GM23338 (cell line): ENCODE measurements around the gene HSPG2.

Experiments
- CREB1 ChIP-seq: fragments of 250-450 bp; sonication (Bioruptor Pico); IDR thresholded peaks from 2 replicates; pipeline ENCODE4 v1.5.0; 2020; ENCODE audit warnings: low read depth, mild to moderate bottlenecking, moderate library complexity
- CTCF ChIP-seq, 2 experiments: fragments of 200-600 bp in 1 of 2; sonication (generic) in 1 of 2; conservative IDR thresholded peaks; 2 replicates each; pipeline versions ENCODE4 v1.5.1 to v1.6.1; 2016 to 2017; ENCODE audit warnings: antibody characterized with exemption in 2 of 2, low read depth in 2 of 2, mild to moderate bottlenecking in 2 of 2, moderate library complexity in 1 of 2
- EZH2 ChIP-seq: fragments of 200-600 bp; sonication (generic); IDR thresholded peaks from one replicate; pipeline ENCODE4 v1.8.0; 2017; ENCODE audit warnings: antibody characterized with exemption, mild to moderate bottlenecking, low read depth; ENCODE audit not compliant: unreplicated experiment
- EZH2phosphoT487 ChIP-seq: fragments of 200-600 bp; sonication (generic); IDR thresholded peaks from one replicate; pipeline ENCODE4 v1.8.1; 2018; ENCODE audit warnings: antibody characterized with exemption; ENCODE audit not compliant: unreplicated experiment
- POLR2AphosphoS5 ChIP-seq: IDR thresholded peaks from 2 replicates; pipeline ENCODE4 v1.6.1; 2016; ENCODE audit warnings: antibody characterized with exemption, low read depth
- STAT1 ChIP-seq: IDR thresholded peaks from one replicate; pipeline ENCODE4 v1.6.1; 2016; ENCODE audit warnings: antibody characterized with exemption; ENCODE audit not compliant: unreplicated experiment
- ZNF114 ChIP-seq: fragments of 250-450 bp; sonication (Bioruptor Pico); IDR thresholded peaks from 2 replicates; pipeline ENCODE4 v1.5.0; 2020; ENCODE audit warnings: mild to moderate bottlenecking, moderate library complexity
- ZNF331 ChIP-seq: fragments of 250-450 bp; sonication (Bioruptor Pico); IDR thresholded peaks from 2 replicates; pipeline ENCODE4 v1.5.0; 2020; ENCODE audit warnings: low read depth, mild to moderate bottlenecking, moderate library complexity
- TF ChIP-seq, protein P1 (sequence below): IDR thresholded peaks from one replicate; pipeline ENCODE4 v1.6.1; 2018; ENCODE audit warnings: antibody characterized with exemption; ENCODE audit not compliant: unreplicated experiment

- TF ChIP-seq CTCF (conservative IDR thresholded peaks at IDR 0.05; ENCODE audit: low read depth in 2 of 2) (no peak), POLR2AphosphoS5 (no peak), EZH2 (no peak), ZNF114 (no peak), STAT1 (no peak), EZH2phosphoT487 (no peak), CREB1 (CRISPR knock-in tag) (no peak), ZNF331 (CRISPR knock-in tag) (no peak)
- TF ChIP-seq, protein P1, sequence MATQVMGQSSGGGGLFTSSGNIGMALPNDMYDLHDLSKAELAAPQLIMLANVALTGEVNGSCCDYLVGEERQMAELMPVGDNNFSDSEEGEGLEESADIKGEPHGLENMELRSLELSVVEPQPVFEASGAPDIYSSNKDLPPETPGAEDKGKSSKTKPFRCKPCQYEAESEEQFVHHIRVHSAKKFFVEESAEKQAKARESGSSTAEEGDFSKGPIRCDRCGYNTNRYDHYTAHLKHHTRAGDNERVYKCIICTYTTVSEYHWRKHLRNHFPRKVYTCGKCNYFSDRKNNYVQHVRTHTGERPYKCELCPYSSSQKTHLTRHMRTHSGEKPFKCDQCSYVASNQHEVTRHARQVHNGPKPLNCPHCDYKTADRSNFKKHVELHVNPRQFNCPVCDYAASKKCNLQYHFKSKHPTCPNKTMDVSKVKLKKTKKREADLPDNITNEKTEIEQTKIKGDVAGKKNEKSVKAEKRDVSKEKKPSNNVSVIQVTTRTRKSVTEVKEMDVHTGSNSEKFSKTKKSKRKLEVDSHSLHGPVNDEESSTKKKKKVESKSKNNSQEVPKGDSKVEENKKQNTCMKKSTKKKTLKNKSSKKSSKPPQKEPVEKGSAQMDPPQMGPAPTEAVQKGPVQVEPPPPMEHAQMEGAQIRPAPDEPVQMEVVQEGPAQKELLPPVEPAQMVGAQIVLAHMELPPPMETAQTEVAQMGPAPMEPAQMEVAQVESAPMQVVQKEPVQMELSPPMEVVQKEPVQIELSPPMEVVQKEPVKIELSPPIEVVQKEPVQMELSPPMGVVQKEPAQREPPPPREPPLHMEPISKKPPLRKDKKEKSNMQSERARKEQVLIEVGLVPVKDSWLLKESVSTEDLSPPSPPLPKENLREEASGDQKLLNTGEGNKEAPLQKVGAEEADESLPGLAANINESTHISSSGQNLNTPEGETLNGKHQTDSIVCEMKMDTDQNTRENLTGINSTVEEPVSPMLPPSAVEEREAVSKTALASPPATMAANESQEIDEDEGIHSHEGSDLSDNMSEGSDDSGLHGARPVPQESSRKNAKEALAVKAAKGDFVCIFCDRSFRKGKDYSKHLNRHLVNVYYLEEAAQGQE, result no peak
Measured at GRCh38 chr1:21847223-21848205, 89.6 kb downstream of the HSPG2 start.
